K562 (cell line): ENCODE measurements around the gene PMVK. TPM values are rescaled to one million over a fixed set of nuclear protein-coding genes. Genes with fewer than 3 reads are reported as not detected.
A peak's percentile ranks its signal among the peaks of the same experiment; 100 is the strongest.

ENCODE experiments used
- ARID1B ChIP-seq: fragments of 450-650 bp; IDR thresholded peaks from 2 replicates; pipeline ENCODE4 v1.6.1; 2016; ENCODE audit warnings: antibody characterized with exemption, mild to moderate bottlenecking, inconsistent platforms
- CREBBP ChIP-seq: IDR thresholded peaks from one replicate; pipeline ENCODE4 v1.6.1; 2012; ENCODE audit warnings: low read depth, mild to moderate bottlenecking, control low read depth, inconsistent platforms, low read length
- CREM ChIP-seq: IDR thresholded peaks from 2 replicates; pipeline ENCODE4 v1.6.1; 2014; ENCODE audit warnings: antibody characterized with exemption, low read depth
- ELF1 ChIP-seq: fragments of 200-800 bp; sonication (Bioruptor generic); IDR thresholded peaks from 2 replicates; pipeline ENCODE4 v1.6.1; 2016; ENCODE audit warnings: missing genetic modification characterization, missing compliant biosample characterization
- ETV1 ChIP-seq: fragments of 450-650 bp; conservative IDR thresholded peaks from 2 replicates; pipeline ENCODE4 v1.6.1; 2016; ENCODE audit warnings: missing genetic modification characterization, control low read depth, low read depth, missing compliant biosample characterization
- IRF2 ChIP-seq: sonication (generic); formaldehyde crosslinking; IDR thresholded peaks from 2 replicates; pipeline ENCODE4 v1.8.1; 2022; ENCODE audit warnings: mild to moderate bottlenecking, missing genetic modification reagents
- JUND ChIP-seq, 2 experiments: IDR thresholded peaks; 2 replicates in 1 of 2; 3 replicates in 1 of 2; pipeline ENCODE4 v1.6.1; 2011; ENCODE audit warnings: borderline replicate concordance in 2 of 2, low read depth in 2 of 2, low read length in 2 of 2, improper control_type of control experiment in 1 of 2, missing biosample characterization in 1 of 2, missing genetic modification characterization in 1 of 2, missing genetic modification reagents in 1 of 2
- KDM5B ChIP-seq: fragments of 200-600 bp; sonication (generic); IDR thresholded peaks from 2 replicates; pipeline ENCODE4 v1.6.1; 2012; ENCODE audit warnings: low read depth, mild to moderate bottlenecking, moderate library complexity, low read length, control low read depth, inconsistent platforms; ENCODE audit not compliant: insufficient replicate concordance
- KLF10 ChIP-seq: fragments of 250-450 bp; sonication (Bioruptor Pico); IDR thresholded peaks from 2 replicates; pipeline ENCODE4 v1.6.1; 2021; ENCODE audit warnings: matching md5 sums
- LEF1 ChIP-seq: fragments of 450-650 bp; IDR thresholded peaks from 2 replicates; pipeline ENCODE4 v1.6.1; 2016; ENCODE audit warnings: mild to moderate bottlenecking
- MCM2 ChIP-seq: fragments of 450-650 bp; IDR thresholded peaks from 2 replicates; pipeline ENCODE4 v1.6.1; 2017; ENCODE audit warnings: low read depth, mild to moderate bottlenecking
- MEIS2 ChIP-seq: fragments of 450-650 bp; IDR thresholded peaks from 2 replicates; pipeline ENCODE4 v1.6.1; 2014; ENCODE audit warnings: mild to moderate bottlenecking; ENCODE audit not compliant: partially characterized antibody
- MTA1 ChIP-seq: fragments of 450-650 bp; IDR thresholded peaks from 2 replicates; pipeline ENCODE4 v1.6.1; 2017; ENCODE audit warnings: borderline replicate concordance
- MTA2 ChIP-seq: fragments of 450-650 bp; IDR thresholded peaks from 2 replicates; pipeline ENCODE4 v1.6.1; 2016; ENCODE audit warnings: low read depth
- NCOA1 ChIP-seq: fragments of 450-650 bp; IDR thresholded peaks from 2 replicates; pipeline ENCODE4 v1.6.1; 2016; ENCODE audit warnings: low read depth
- PHF8 ChIP-seq: fragments of 200-600 bp; sonication (generic); IDR thresholded peaks from 2 replicates; pipeline ENCODE4 v1.6.1; 2012; ENCODE audit warnings: mixed run types, mild to moderate bottlenecking, inconsistent platforms, low read length, moderate library complexity, borderline replicate concordance
- POLR2B ChIP-seq: fragments of 450-650 bp; IDR thresholded peaks from 2 replicates; pipeline ENCODE4 v1.6.1; 2018; ENCODE audit warnings: low read depth; ENCODE audit not compliant: partially characterized antibody
- PYGO2 ChIP-seq: fragments of 450-650 bp; IDR thresholded peaks from 2 replicates; pipeline ENCODE4 v1.6.1; 2016; ENCODE audit warnings: mild to moderate bottlenecking, missing genetic modification characterization, moderate library complexity, missing compliant biosample characterization
- RAD51 ChIP-seq: fragments of 450-650 bp; IDR thresholded peaks from 2 replicates; pipeline ENCODE4 v1.7.1; 2016; ENCODE audit warnings: low read depth, mild to moderate bottlenecking, borderline replicate concordance
- RBFOX2 ChIP-seq: fragments of 200-400 bp; formaldehyde crosslinking; IDR thresholded peaks from 2 replicates; pipeline ENCODE4 v1.6.1; 2017; ENCODE audit warnings: low read depth, mild to moderate bottlenecking, low read length, moderate library complexity
- SMARCC2 ChIP-seq: fragments of 450-650 bp; IDR thresholded peaks from 2 replicates; pipeline ENCODE4 v1.6.1; 2017; ENCODE audit warnings: antibody characterized with exemption, moderate library complexity, mild to moderate bottlenecking, low read depth
- STAG1 ChIP-seq: sonication (generic); formaldehyde crosslinking; IDR thresholded peaks from 2 replicates; pipeline ENCODE4 v1.5.0; 2020; ENCODE audit warnings: missing genetic modification reagents, borderline replicate concordance
- SUPT5H ChIP-seq: fragments of 450-650 bp; IDR thresholded peaks from 2 replicates; pipeline ENCODE4 v1.6.1; 2016
- TCFL5 ChIP-seq: fragments of 250-450 bp; sonication (Bioruptor Pico); conservative IDR thresholded peaks from 2 replicates; pipeline ENCODE4 v1.6.1; 2021; ENCODE audit warnings: mild to moderate bottlenecking, moderate library complexity, matching md5 sums
- ZBTB7A ChIP-seq: IDR thresholded peaks from 2 replicates; pipeline ENCODE4 v1.6.1; 2011; ENCODE audit warnings: low read depth, mild to moderate bottlenecking, low read length, moderate library complexity, borderline replicate concordance; ENCODE audit not compliant: control insufficient read depth
- ZNF3 ChIP-seq: fragments of 250-450 bp; sonication (Bioruptor Pico); IDR thresholded peaks from 2 replicates; pipeline ENCODE4 v1.5.0; 2021; ENCODE audit warnings: mild to moderate bottlenecking, moderate library complexity
- polyA plus RNA-seq, 8 experiments: library from polyadenylated mRNA; depleted of rRNA in 4 of 8; stranded (reverse) in 5 of 8; unstranded in 3 of 8; fragments of >200 nt; fragmentation: Nextera tagmentation in 2 of 8; fragmentation: Illumina TruSeq in 1 of 8; extraction: Ambion mirVana in 2 of 8; extraction: Trizol in 1 of 8; gene quantifications; 2 replicates each; pipeline versions ENCODE4 v1.2.1 to v1.2.3, GENCODE V29; 2011 to 2014; ENCODE audit warnings: inconsistent platforms in 1 of 8, missing spikeins in 1 of 8
- total RNA-seq, 7 experiments: library from RNA; depleted of rRNA in 6 of 7; stranded (reverse); fragments of >200 nt in 6 of 7; fragmentation: Illumina TruSeq in 2 of 7; extraction: Trizol in 2 of 7; gene quantifications; 2 replicates each; pipeline versions ENCODE4 v1.2.1 to v1.2.3, GENCODE V29; 2011 to 2021; ENCODE audit warnings: low replicate concordance in 1 of 7
- TF ChIP-seq, protein P1 (sequence below): fragments of 450-650 bp; IDR thresholded peaks from 2 replicates; pipeline ENCODE4 v1.6.1; 2018; ENCODE audit not compliant: partially characterized antibody

The PMVK gene
- total and polyA plus RNA-seq, 9 of the 15 experiments (the other 6 are each of a cell fraction or from before 2014, with no cell fraction given), result 1.1 to 15.3 (median 6.3) TPM

DNA sequence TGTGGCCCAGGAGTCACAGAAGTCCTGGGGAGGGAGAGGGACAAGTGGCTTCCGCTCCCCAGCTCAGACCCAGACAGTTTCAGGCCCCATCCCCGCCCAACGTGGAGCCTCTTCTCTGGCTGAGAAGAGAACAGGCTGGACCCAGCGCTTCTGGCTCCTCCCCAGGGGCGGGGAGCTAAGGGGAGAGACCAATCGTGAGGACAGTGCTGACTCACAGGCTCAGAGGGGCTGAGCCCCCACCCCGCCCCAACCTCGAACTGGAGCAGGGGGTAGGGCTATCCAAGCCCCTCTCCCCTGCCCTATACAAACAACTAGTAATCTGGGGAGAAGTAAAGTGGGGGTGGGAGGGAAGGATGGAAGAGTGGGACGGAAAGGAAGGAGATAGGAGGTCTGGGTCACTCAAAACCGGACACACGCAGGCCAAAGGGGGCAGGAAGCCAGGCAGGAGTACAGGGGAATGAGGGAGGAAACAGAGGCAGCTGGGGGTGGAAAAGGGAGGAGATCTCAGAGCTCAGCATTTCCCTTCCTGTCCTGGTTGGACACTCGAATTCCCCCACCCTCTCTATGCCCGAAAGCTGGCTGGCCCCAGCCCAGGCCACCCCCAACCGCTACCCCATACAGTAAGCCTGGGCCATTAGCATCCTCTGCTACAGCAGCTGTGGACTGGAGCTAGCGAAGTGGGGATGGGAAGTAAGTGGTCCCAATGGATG, 34.3 kb upstream of the PMVK start, which contains the start of gene SHC1 (continued):
- TF ChIP-seq, protein P1, sequence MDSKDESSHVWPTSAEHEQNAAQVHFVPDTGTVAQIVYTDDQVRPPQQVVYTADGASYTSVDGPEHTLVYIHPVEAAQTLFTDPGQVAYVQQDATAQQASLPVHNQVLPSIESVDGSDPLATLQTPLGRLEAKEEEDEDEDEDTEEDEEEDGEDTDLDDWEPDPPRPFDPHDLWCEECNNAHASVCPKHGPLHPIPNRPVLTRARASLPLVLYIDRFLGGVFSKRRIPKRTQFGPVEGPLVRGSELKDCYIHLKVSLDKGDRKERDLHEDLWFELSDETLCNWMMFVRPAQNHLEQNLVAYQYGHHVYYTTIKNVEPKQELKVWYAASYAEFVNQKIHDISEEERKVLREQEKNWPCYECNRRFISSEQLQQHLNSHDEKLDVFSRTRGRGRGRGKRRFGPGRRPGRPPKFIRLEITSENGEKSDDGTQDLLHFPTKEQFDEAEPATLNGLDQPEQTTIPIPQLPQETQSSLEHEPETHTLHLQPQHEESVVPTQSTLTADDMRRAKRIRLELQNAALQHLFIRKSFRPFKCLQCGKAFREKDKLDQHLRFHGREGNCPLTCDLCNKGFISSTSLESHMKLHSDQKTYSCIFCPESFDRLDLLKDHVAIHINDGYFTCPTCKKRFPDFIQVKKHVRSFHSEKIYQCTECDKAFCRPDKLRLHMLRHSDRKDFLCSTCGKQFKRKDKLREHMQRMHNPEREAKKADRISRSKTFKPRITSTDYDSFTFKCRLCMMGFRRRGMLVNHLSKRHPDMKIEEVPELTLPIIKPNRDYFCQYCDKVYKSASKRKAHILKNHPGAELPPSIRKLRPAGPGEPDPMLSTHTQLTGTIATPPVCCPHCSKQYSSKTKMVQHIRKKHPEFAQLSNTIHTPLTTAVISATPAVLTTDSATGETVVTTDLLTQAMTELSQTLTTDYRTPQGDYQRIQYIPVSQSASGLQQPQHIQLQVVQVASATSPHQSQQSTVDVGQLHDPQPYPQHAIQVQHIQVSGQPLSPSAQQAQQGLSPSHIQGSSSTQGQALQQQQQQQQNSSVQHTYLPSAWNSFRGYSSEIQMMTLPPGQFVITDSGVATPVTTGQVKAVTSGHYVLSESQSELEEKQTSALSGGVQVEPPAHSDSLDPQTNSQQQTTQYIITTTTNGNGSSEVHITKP, result peak; percentile 16
- peak; percentile 42 for TF ChIP-seq POLR2B
- peak; percentile 19; the same call in 1 of the 2 replicates for TF ChIP-seq CREM
- TF ChIP-seq KLF10, result no peak
- no peak for TF ChIP-seq TCFL5 (CRISPR knock-in tag)
- TF ChIP-seq JUND (IDR thresholded peaks at IDR 0.05; ENCODE audit: borderline replicate concordance, low read depth, low read length), result peak; percentile 70; the same call in 1 of the 2 replicates
- TF ChIP-seq JUND (tag; IDR thresholded peaks at IDR 0.05; ENCODE audit: borderline replicate concordance, low read depth, low read length), result no peak; the same call in 2 of the 3 replicates
- TF ChIP-seq IRF2, result no peak
- TF ChIP-seq ARID1B, result peak; percentile 57; the same call in 1 of the 2 replicates
- TF ChIP-seq MTA2, result 0 out of 2 replicates have a peak, but pooled peaks have one; percentile 19
- no peak for TF ChIP-seq ZNF3 (CRISPR knock-in tag)
- TF ChIP-seq NCOA1, result 0 out of 2 replicates have a peak, but pooled peaks have one; percentile 27
- TF ChIP-seq SMARCC2, result no peak
- peak; percentile 34; the same call in 1 of the 2 replicates for TF ChIP-seq PHF8
- no peak for TF ChIP-seq PYGO2 (tag)
- peak; percentile 19; the same call in 1 of the 2 replicates for TF ChIP-seq MTA1
- peak; percentile 58 for TF ChIP-seq KDM5B
- peak; percentile 97 for TF ChIP-seq ZBTB7A
- peak; percentile 78 for TF ChIP-seq SUPT5H
- TF ChIP-seq ELF1 (tag), result no peak
- TF ChIP-seq ETV1 (tag), result 0 out of 2 replicates have a peak, but pooled peaks have one; percentile 18
- TF ChIP-seq MCM2, result no peak
- no peak for TF ChIP-seq RAD51
- TF ChIP-seq RBFOX2, result peak; percentile 83
- TF ChIP-seq MEIS2, result no peak
- TF ChIP-seq LEF1, result peak; percentile 47; the same call in 1 of the 2 replicates
- no peak for TF ChIP-seq CREBBP
- no peak for TF ChIP-seq STAG1 (CRISPR knock-in tag)
